IgD-negative memory B cell (primary cell): ENCODE results near the gene DTX3L. TPM values are rescaled to one million over a fixed set of nuclear protein-coding genes. Genes with fewer than 3 reads are reported as not detected.

Experiments
- H3K27ac Mint-ChIP-seq, 3 donors: one replicate each; pipeline ENCODE4 v1.8.0; 2020 to 2022; ENCODE audit warnings: mild to moderate bottlenecking in 3 of 3, mixed read lengths in 3 of 3, moderate library complexity in 1 of 3
- H3K27me3 Mint-ChIP-seq: one replicate; pipeline ENCODE4 v1.8.0; 2021; ENCODE audit warnings: mixed read lengths
- H3K36me3 Mint-ChIP-seq: one replicate; pipeline ENCODE4 v1.8.0; 2020; ENCODE audit warnings: mild to moderate bottlenecking, mixed read lengths
- H3K4me1 Mint-ChIP-seq, 3 donors: one replicate each; pipeline ENCODE4 v1.8.0; 2020 to 2022; ENCODE audit warnings: mixed read lengths in 3 of 3, mild to moderate bottlenecking in 1 of 3
- H3K4me3 Mint-ChIP-seq, 4 donors: one replicate each; pipeline ENCODE4 v1.8.0; 2020 to 2022; ENCODE audit warnings: mild to moderate bottlenecking in 4 of 4, mixed read lengths in 4 of 4, moderate library complexity in 3 of 4
- H3K9me3 Mint-ChIP-seq, 3 donors: one replicate each; pipeline ENCODE4 v1.8.0; 2020 to 2021; ENCODE audit warnings: mixed read lengths in 3 of 3, mild to moderate bottlenecking in 1 of 3
- polyA plus RNA-seq: library from polyadenylated mRNA; unstranded; fragments of 300-500 nt; fragmentation: Illumina TruSeq; gene quantifications from one replicate; pipeline ENCODE4 v1.2.3, GENCODE V29; 2021

The DTX3L gene
- polyA plus RNA-seq: 21.4 TPM

DNA sequence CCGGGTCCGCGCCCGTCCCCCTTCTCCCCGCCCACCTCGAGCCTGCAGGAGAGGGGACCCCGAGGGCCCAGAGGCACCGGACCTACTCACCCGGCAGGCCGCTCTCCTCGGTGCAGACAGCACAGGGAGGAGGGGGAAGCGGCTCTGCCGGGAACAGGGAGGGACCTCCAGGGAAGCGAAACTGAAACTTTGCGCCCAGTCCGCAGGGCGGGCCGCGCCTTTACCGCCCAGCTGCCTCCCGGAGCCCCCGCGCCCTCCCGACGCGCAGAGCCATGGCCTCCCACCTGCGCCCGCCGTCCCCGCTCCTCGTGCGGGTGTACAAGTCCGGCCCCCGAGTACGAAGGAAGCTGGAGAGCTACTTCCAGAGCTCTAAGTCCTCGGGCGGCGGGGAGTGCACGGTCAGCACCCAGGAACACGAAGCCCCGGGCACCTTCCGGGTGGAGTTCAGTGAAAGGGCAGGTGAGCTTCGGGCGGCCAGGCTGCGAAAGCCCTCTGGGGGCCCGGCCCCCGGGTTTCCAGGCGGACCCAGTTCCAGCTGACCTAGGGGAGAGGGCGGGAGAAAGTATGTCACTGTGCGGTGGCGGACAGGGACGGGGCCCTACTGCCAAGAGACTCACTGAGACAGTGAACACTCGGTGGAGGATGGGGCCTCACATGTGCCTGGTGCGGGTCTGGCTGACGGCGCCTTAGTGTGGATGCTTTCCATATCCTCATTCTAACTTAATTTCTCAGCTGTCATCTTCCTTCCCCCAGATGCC, at the start of gene DTX3L, which contains the start of gene PARP9:
Gene DTX3L, plus strand, starts transcription at position 184 of the 758 bp plus-strand sequence. Its CDS starts 89 bp downstream, at position 273.
Gene PARP9, minus strand, starts transcription at position 146 of the 758 bp plus-strand sequence. CDS start 4,680 bp downstream, outside the sequence.
- peaks cover 9% of the 10 kb centered on the region for H3K36me3 Mint-ChIP-seq

DNA sequence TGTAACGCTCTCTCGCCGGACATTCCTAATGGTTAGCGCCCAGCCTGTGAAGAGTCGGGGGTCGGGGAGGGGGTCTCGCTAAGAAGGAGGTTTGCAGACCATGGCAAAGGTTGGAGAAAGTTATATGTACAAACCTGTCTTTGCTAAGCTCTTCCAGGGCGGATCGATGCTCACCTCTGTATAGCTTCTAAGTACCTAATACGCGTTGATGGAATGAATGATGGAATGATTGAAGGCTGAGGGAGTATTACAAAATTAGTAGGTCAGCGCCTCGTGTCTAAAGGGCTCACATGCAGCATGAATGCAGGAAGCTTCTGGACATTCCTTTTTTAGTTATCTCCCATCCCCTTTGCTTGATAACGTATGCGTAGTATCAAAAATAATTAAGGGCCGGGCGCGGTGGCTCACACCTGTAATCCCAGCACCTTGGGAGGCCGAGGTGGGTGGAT, 49.1 kb upstream of the DTX3L start:
- Mint-ChIP-seq H3K4me1 (peaks cover 19 to 25% (median 19%) of the 10 kb centered on the region in 3 donors), H3K27ac (peak overlapping the region; percentile 82 to 94 (median 91)), H3K9me3 (peaks cover 0 to 1% (median under 1%) of the 10 kb centered on the region in 3 donors), H3K36me3 (no peaks in the 10 kb centered on the region), H3K27me3 (no peaks in the 10 kb centered on the region), H3K4me3 (peak overlapping the region; percentile 77 to 93 (median 88))

More for the DNA sequence above, at the start of gene DTX3L, which contains the start of gene PARP9:
- H3K27ac Mint-ChIP-seq: peak within 1 kb of the TSS; percentile 82 to 93 (median 93)
- H3K4me3 Mint-ChIP-seq: peak within 1 kb of the TSS; percentile 86 to 96 (median 92)
- peaks cover 51 to 70% (median 62%) of the 10 kb centered on the region in 3 donors for H3K4me1 Mint-ChIP-seq
- H3K9me3 Mint-ChIP-seq: no peaks in the 10 kb centered on the region
- H3K27me3 Mint-ChIP-seq: no peaks in the 10 kb centered on the region

DNA sequence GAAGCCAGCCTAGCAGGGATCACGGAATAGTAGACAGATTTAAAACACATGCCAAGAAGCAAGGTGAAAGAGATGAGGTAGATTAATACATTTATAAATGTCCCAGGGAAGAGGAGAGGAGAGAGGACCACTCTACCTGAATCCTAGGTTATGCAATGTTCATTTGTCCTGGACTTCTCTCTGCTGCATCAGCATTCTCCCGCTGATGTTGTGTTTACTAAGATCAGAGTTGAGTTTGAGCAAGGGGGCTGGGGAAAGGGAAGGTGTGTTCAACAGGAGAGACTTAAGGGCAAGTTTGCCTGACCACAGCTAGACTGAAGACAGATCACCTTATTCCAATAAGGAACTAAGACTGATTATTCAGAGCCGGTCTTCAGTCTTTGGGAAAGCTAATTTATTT, 48.3 kb upstream of the DTX3L start:
- H3K4me1 Mint-ChIP-seq: peaks cover 16 to 22% (median 17%) of the 10 kb centered on the region in 3 donors
- H3K4me3 Mint-ChIP-seq: peak overlapping the region in 2 of 4 donors; percentile 10 to 75
- peak overlapping the region in 1 of 3 donors; percentile 64 for H3K27ac Mint-ChIP-seq
- H3K27me3 Mint-ChIP-seq: no peaks in the 10 kb centered on the region
- no peaks in the 10 kb centered on the region for H3K9me3 Mint-ChIP-seq
- peaks cover 3% of the 10 kb centered on the region for H3K36me3 Mint-ChIP-seq

DNA sequence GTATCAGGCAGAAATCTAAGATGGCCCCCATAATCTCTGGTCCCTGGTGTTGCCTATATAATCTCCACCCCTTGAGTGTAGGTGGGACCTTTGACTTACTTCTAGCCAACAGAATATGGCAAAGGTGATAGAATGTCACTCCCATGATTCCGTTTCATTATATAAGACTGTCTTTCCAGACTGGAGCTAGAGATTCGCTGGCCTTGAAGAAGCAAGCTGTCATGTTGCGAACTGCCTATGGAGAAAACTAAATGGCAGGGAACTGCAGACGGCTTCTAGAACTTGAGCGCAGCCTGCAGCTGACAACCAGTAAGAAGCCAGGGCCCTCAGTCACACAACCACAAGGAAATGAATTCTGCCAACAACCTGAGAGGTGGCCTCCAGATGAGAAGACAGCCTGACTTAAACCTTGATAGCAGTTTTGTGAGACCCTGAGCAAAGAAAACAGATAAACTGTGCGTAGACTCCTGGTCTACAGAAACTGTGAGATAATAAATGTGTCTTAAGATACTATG, 47.2 kb upstream of the DTX3L start:
- no peaks in the 10 kb centered on the region for H3K9me3 Mint-ChIP-seq
- H3K4me3 Mint-ChIP-seq: peak overlapping the region in 1 of 4 donors; percentile 75
- H3K27me3 Mint-ChIP-seq: no peaks in the 10 kb centered on the region
- peaks cover 4% of the 10 kb centered on the region for H3K36me3 Mint-ChIP-seq
- H3K4me1 Mint-ChIP-seq: peaks cover 8 to 13% (median 8%) of the 10 kb centered on the region in 3 donors
- H3K27ac Mint-ChIP-seq: peak overlapping the region in 1 of 3 donors; percentile 64

DNA sequence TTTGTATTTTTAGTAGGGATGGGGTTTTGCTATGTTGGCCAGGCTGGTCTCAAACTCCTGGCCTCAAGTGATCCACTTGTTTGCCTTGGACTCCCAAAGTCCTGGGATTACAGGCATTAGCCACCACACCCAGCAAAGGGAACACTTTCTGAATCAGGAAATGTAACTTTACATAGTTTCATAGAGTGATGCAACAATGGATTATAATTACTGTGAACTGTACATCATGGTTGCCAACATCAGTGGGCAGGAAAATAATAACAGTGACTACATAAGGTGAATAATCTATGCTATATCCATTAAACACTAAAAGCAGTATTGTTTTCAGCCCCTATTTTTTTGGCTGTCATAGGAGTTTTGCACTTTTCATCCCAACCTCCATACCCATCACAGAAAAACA, 44.4 kb upstream of the DTX3L start:
- no peaks in the 10 kb centered on the region for H3K27me3 Mint-ChIP-seq
- H3K9me3 Mint-ChIP-seq: no peaks in the 10 kb centered on the region
- H3K4me1 Mint-ChIP-seq: peaks cover 0 to 3% (median 0%) of the 10 kb centered on the region in 3 donors
- H3K36me3 Mint-ChIP-seq: peaks cover 4% of the 10 kb centered on the region
- H3K27ac Mint-ChIP-seq: no peak overlapping the region
- no peak overlapping the region for H3K4me3 Mint-ChIP-seq

DNA sequence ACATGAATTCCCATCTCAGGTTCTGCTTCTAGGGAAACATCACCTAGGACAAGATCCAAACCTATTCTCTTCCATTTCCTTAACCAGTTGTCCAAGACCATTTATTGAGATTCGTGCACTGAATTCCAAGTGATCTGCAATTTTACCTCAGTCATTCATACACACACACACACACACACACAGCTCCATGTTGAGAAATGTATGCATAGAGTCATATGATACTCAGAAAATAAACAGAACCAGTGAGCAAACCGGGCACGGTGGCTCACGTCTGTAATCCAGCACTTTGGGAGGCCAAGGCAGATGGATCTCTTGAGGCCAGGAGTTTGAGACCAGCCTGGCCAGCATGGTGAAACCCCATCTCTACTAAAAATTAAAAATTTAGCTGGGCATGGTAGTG, 43.3 kb upstream of the DTX3L start:
- Mint-ChIP-seq H3K4me1 (no peaks in the 10 kb centered on the region), H3K4me3 (peak overlapping the region in 1 of 4 donors; percentile 20), H3K27ac (no peak overlapping the region), H3K36me3 (peaks cover 4% of the 10 kb centered on the region), H3K9me3 (no peaks in the 10 kb centered on the region), H3K27me3 (no peaks in the 10 kb centered on the region)

DNA sequence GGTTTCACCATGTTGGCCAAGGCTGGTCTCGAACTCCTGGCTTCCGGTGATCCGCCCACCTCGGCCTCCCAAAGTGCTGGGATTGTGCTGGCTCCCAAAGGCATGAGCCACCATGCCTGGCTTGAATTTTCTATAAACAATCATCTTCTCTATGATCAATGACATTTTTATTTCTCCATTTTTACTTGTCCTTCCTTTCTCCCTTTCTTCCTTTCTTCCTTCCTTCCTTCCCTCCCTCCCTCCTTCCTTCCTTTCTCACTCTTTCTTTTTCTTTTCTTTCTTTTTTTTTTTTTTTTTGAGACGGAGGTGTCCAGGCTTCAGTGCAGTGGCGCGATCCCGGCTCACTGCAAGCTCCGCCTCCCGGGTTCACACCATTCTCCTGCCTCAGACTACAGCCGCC, 40.8 kb upstream of the DTX3L start:
- Mint-ChIP-seq H3K4me3 (no peak overlapping the region), H3K27me3 (no peaks in the 10 kb centered on the region), H3K27ac (no peak overlapping the region), H3K4me1 (no peaks in the 10 kb centered on the region), H3K36me3 (peaks cover 4% of the 10 kb centered on the region), H3K9me3 (no peaks in the 10 kb centered on the region)

DNA sequence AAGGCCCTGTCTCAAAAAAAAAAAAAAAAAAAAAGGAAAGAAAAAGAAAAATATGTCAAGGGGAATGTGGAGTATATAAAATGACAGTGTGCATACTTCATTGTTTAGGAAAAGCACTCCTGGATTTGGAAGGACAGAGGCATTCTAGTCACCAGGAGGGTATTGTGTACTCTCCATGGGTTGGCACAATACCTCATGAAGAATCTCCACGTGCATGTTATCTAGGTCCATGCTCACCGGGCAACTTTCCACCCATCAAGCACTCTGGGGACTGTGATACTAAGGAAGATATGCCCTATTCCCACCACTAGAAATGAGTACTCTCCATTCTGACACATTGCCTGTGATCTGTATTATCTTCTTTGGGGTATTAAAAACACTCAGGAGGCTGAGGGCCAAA, 34.0 kb upstream of the DTX3L start:
- H3K27me3 Mint-ChIP-seq: no peaks in the 10 kb centered on the region
- H3K9me3 Mint-ChIP-seq: no peaks in the 10 kb centered on the region
- peaks cover 3% of the 10 kb centered on the region for H3K36me3 Mint-ChIP-seq
- no peak overlapping the region for H3K4me3 Mint-ChIP-seq
- no peaks in the 10 kb centered on the region for H3K4me1 Mint-ChIP-seq
- H3K27ac Mint-ChIP-seq: no peak overlapping the region

DNA sequence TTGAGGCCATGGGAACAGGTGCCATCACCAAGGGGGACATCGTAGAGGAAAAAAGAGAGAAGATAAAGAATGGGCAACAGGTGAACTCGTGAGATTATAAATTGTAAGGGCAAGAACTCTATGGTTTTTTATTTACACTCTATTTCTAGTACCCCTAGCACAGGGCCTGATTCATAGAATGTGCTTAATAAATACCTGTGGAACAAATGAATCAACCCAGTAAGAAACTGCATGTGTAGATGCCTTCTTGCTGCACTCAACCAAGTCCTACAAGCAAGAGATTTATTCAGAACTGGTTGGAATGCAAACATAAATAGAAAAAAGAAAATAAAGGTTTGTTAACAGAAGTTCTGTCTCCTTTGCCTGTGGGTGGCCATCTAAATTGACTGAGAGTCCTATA, 30.7 kb upstream of the DTX3L start:
- H3K27ac Mint-ChIP-seq: no peak overlapping the region
- no peaks in the 10 kb centered on the region for H3K4me1 Mint-ChIP-seq
- H3K36me3 Mint-ChIP-seq: peaks cover 3% of the 10 kb centered on the region
- no peak overlapping the region for H3K4me3 Mint-ChIP-seq
- no peaks in the 10 kb centered on the region for H3K9me3 Mint-ChIP-seq
- H3K27me3 Mint-ChIP-seq: no peaks in the 10 kb centered on the region

DNA sequence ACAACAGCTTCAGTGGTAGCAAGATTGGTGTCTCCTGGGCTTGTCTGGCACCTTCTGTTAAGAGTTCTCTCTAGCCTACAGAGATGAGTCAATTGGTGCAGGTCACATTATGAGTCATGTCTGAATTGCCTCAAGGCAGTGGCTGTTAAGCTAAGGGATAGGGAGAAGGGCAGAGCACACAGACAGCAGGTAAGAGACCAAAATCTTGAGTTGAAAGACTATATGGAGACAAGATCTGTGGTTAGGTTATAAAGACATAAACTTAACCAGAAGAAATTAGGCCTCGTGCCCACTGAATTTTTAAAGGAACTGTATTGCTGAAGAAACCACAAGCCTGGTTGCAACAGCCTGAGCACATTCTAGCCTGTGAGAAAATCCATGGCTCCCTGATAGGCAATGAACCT, 30.2 kb upstream of the DTX3L start:
- no peaks in the 10 kb centered on the region for H3K9me3 Mint-ChIP-seq
- H3K27ac Mint-ChIP-seq: no peak overlapping the region
- H3K4me3 Mint-ChIP-seq: no peak overlapping the region
- no peaks in the 10 kb centered on the region for H3K27me3 Mint-ChIP-seq
- H3K4me1 Mint-ChIP-seq: no peaks in the 10 kb centered on the region
- H3K36me3 Mint-ChIP-seq: peaks cover 3% of the 10 kb centered on the region

DNA sequence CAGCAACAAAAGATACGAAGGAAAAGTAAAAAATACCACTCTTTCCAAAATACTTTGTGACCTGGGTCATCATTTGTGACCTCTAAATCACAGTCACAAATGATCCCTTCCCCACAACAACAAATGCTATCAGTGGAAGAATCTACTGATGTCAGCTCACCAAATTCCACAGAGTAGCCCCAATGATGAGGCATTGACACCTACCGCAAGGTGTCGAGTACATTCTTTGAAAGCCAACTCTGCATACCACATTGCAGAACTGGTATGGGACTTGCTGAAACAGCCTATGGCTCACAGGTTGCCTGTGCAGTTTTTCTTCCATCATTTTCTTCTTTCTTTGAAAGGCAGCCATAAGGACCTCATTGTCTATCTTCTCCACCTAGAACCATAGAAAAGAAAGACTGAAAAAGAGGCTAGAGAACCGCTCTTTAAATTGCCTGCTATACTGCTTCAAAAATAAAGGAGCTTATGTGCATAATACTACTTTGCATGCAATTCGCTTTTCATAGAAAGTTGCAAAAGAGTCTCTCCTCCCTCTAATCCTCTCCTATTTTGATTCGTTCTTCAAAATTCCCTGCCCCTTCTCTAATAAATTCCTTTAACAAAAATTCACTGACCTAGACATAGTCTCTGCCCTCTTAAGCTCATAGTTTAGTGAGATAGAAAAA, 28.0 kb upstream of the DTX3L start:
- peaks cover 7% of the 10 kb centered on the region for H3K36me3 Mint-ChIP-seq
- peaks cover 0 to 2% (median 0%) of the 10 kb centered on the region in 3 donors for H3K4me1 Mint-ChIP-seq
- no peak overlapping the region for H3K4me3 Mint-ChIP-seq
- no peaks in the 10 kb centered on the region for H3K9me3 Mint-ChIP-seq
- no peaks in the 10 kb centered on the region for H3K27me3 Mint-ChIP-seq
- peak overlapping the region in 1 of 3 donors; percentile 55 for H3K27ac Mint-ChIP-seq

DNA sequence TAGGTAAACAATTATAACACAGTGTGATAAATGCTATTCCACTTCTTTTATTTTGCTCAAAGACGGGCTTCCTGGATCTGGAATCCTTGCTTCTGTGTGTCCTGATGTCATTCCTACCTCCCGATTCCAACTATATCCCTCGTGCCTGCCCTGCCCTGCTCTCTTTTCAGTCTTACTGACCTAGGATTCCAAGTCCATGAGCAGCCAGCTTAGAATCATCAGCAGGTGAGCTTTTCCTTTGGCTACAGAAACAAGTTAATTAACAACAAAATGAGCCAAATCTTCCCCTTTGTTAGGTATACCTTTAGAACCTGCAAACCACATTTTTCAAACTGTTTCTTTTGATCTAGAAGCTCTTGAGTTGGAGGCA, 27.5 kb upstream of the DTX3L start:
- H3K9me3 Mint-ChIP-seq: no peaks in the 10 kb centered on the region
- peaks cover 8% of the 10 kb centered on the region for H3K36me3 Mint-ChIP-seq
- H3K4me3 Mint-ChIP-seq: no peak overlapping the region
- peak overlapping the region in 1 of 3 donors; percentile 94 for H3K27ac Mint-ChIP-seq
- H3K4me1 Mint-ChIP-seq: peaks cover 0 to 2% (median 0%) of the 10 kb centered on the region in 3 donors
- H3K27me3 Mint-ChIP-seq: no peaks in the 10 kb centered on the region

DNA sequence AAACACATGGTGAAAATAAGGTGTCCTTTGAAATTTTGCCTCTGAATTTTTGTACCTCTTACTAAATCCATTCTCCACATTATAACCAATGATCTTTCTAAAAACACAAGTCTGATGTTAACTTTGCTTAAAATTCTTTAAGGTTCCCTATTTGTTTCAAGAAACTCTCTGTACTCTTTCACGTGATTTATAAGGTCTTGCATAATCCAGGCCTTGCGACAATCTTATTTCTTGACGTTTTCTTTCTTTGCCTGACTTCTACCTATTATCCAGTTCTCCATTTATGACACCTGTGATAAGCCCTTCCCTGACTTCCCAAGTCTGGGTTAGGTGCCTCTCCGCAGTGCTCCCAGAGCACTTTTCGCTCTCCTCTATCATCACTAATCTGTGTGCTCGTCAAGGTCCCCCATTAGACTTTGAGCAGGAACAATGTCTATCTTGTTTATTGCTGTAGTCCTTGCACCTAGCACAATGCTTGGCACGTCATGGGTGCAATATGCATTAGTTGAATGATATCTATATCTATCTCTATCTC, 25.1 kb upstream of the DTX3L start:
- peak overlapping the region in 1 of 4 donors; percentile 52 for H3K4me3 Mint-ChIP-seq
- H3K27ac Mint-ChIP-seq: peak overlapping the region in 1 of 3 donors; percentile 20
- no peaks in the 10 kb centered on the region for H3K9me3 Mint-ChIP-seq
- H3K27me3 Mint-ChIP-seq: no peaks in the 10 kb centered on the region
- H3K4me1 Mint-ChIP-seq: peaks cover 0 to 2% (median 0%) of the 10 kb centered on the region in 3 donors
- peaks cover 12% of the 10 kb centered on the region for H3K36me3 Mint-ChIP-seq

DNA sequence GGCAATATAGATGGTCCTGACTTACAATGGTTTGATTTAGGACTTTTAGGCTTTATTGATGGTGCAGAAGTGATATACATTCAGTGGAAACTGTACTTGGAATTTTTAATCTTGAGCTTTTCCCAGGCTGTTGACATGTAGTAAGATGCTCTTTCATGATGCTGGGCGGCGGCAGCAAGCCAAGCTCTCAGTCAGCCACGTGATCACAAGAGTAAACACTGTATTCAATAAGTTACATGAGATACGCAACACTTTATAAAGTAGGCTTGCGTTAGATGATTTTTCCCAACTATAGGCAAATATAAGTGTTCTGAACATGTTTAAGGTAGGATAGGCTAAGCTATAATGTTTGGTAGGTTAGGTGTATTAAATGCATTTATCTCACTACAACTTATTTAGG, 18.0 kb upstream of the DTX3L start:
- no peaks in the 10 kb centered on the region for H3K4me1 Mint-ChIP-seq
- H3K9me3 Mint-ChIP-seq: no peaks in the 10 kb centered on the region
- H3K27ac Mint-ChIP-seq: no peak overlapping the region
- no peak overlapping the region for H3K4me3 Mint-ChIP-seq
- no peaks in the 10 kb centered on the region for H3K27me3 Mint-ChIP-seq
- H3K36me3 Mint-ChIP-seq: peaks cover 15% of the 10 kb centered on the region

DNA sequence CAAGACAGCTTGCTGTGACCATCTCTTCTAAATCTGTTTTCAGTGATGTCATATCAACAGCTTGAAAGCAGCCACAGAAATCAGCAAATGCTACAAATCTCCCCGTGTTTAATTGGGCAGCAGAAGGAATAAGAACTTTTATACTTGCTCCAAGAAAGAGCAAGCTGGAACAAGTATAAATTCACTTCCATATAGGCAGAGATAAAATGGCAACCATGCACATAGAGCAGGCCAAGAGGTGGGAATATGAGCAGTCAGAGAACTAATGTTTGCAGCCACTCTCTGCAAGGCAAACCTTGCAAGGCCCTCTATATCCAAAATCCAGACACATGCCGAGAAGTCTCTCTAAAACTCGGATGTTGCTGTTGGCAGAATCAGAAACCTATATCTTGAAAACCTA, 16.1 kb upstream of the DTX3L start:
- Mint-ChIP-seq H3K27me3 (no peaks in the 10 kb centered on the region), H3K36me3 (peaks cover 11% of the 10 kb centered on the region), H3K9me3 (no peaks in the 10 kb centered on the region), H3K4me1 (peaks cover 0 to under 1% (median 0%) of the 10 kb centered on the region in 3 donors), H3K27ac (no peak overlapping the region), H3K4me3 (no peak overlapping the region)
